ENCODE measurements around the gene PIGU. TPM values are rescaled to one million over a fixed set of nuclear protein-coding genes. Genes with fewer than 3 reads are reported as not detected.

The PIGU gene
- total and polyA plus RNA-seq, 9 of the 15 experiments (the other 6 are each of a cell fraction or from before 2014, with no cell fraction given) = 6.5 to 100 (median 28.1) TPM

- TF ChIP-seq ZEB2 (IDR thresholded peaks at IDR 0.05) (no peak), ZNF407 (IDR thresholded peaks at IDR 0.05; ENCODE audit: low read depth) (peak; percentile 89), EGR1 (conservative IDR thresholded peaks at IDR 0.05) (peak; percentile 88), RFX5 (IDR thresholded peaks at IDR 0.05; ENCODE audit: low read depth, low read length) (no peak), L3MBTL2 (IDR thresholded peaks at IDR 0.05) (peak; percentile 20; the same call in 1 of the 2 replicates), STAG1 (CRISPR knock-in tag; IDR thresholded peaks at IDR 0.05; ENCODE audit: borderline replicate concordance) (no peak), ASH1L (IDR thresholded peaks at IDR 0.05; ENCODE audit: borderline replicate concordance, low read depth, partially characterized antibody) (no peak), ATF6 (CRISPR knock-in tag; IDR thresholded peaks at IDR 0.05) (0 out of 2 replicates have a peak, but pooled peaks have one; percentile 33), AFF4 (CRISPR knock-in tag; IDR thresholded peaks at IDR 0.05) (peak; percentile 60; the same call in 1 of the 2 replicates), TRIM25 (IDR thresholded peaks at IDR 0.05; ENCODE audit: borderline replicate concordance) (no peak)
Observed at GRCh38 chr20:34709044-34709830, 32.3 kb upstream of the PIGU start (continued).

All from K562 (cell line).